ENCODE results near the gene SLC17A6. TPM values are rescaled to one million over a fixed set of nuclear protein-coding genes. Genes with fewer than 3 reads are reported as not detected.

Gene SLC17A6
- polyA plus RNA-seq, 1 donor (not counting 4 experiments of a cell fraction or from before 2014, with no cell fraction given), result not detected

GRCh38 chr11:22304337-22304961 lies 33.7 kb upstream of the SLC17A6 start:
- H2AFZ ChIP-seq (ENCODE audit: control insufficient read depth, low read length), result no peak overlapping the region

DNA sequence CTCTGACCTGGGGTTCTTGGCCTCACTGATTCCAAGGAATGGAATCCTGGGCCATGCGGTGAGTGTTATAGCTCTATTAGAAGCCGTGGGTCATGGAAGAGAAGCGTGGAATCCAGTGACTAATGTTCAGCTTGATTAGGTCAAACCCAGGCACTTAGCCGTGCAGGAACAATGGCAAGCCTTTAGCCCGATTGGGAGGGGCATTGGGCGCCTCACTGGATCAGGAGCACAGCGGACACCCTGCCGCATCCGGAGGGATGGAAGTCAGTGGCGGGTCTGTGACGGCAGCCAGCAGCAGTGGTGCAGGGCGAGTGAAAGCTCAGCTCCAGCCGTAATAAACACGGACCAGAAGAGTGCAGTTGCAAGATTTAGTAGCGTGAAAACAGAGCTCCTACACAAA lies 20.5 kb upstream of the SLC17A6 start:
- H2AFZ ChIP-seq (ENCODE audit: control insufficient read depth, low read length), result no peak overlapping the region
- no peaks in the 10 kb centered on the region for H3K79me2 ChIP-seq (ENCODE audit: control insufficient read depth, insufficient read depth, low read length)
- no peak overlapping the region for H3K4me3 ChIP-seq (ENCODE audit: control insufficient read depth in 2 of 3, extremely low read depth in 1 of 3, insufficient read depth in 2 of 3, low read depth in 1 of 3, low read length in 3 of 3)
- H3K36me3 ChIP-seq (ENCODE audit: control insufficient read depth in 2 of 2, extremely low read depth in 1 of 2, insufficient read depth in 2 of 2, low read length in 2 of 2), result no peaks in the 10 kb centered on the region
- TF ChIP-seq, protein P1, sequence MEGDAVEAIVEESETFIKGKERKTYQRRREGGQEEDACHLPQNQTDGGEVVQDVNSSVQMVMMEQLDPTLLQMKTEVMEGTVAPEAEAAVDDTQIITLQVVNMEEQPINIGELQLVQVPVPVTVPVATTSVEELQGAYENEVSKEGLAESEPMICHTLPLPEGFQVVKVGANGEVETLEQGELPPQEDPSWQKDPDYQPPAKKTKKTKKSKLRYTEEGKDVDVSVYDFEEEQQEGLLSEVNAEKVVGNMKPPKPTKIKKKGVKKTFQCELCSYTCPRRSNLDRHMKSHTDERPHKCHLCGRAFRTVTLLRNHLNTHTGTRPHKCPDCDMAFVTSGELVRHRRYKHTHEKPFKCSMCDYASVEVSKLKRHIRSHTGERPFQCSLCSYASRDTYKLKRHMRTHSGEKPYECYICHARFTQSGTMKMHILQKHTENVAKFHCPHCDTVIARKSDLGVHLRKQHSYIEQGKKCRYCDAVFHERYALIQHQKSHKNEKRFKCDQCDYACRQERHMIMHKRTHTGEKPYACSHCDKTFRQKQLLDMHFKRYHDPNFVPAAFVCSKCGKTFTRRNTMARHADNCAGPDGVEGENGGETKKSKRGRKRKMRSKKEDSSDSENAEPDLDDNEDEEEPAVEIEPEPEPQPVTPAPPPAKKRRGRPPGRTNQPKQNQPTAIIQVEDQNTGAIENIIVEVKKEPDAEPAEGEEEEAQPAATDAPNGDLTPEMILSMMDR (optimal IDR thresholded peaks at IDR 0.05 in 1 of 3, IDR thresholded peaks at IDR 0.05 in 1 of 3, conservative IDR thresholded peaks at IDR 0.05 in 1 of 3; ENCODE audit: extremely low read depth in 1 of 3, insufficient read depth in 2 of 3, low read length in 3 of 3), result no peak
- no peak for TF ChIP-seq EZH2 (IDR thresholded peaks at IDR 0.05; ENCODE audit: low read length)
- FAIRE-seq (no peak), DNase-seq (ENCODE audit: low read depth, low spot score) (no peak)
- no peaks in the 10 kb centered on the region for H4K20me1 ChIP-seq (ENCODE audit: control insufficient read depth, extremely low read depth, insufficient read depth, low read length)
- no peaks in the 10 kb centered on the region for H3K27me3 ChIP-seq (ENCODE audit: control insufficient read depth, extremely low read depth, insufficient read depth, low read length)
- H3K9me1 ChIP-seq (ENCODE audit: control insufficient read depth, extremely low read depth, insufficient read depth, low read length), result no peaks in the 10 kb centered on the region
- H3K4me1 ChIP-seq (ENCODE audit: control insufficient read depth, extremely low read depth, insufficient read depth, low read length), result no peaks in the 10 kb centered on the region
- H3K9me3 ChIP-seq (ENCODE audit: control insufficient read depth, low read depth, low read length), result no peaks in the 10 kb centered on the region
- no peak overlapping the region for H3K4me2 ChIP-seq (ENCODE audit: control insufficient read depth, extremely low read depth, insufficient read depth, low read depth, low read length)
- dilution Hi-C loops (cut with MboI; ENCODE audit: extremely low pct_ligation_motif_present, low sequenced_read_pairs), result loop anchor here (25.0 kb wide), 1 partner anchor 245 kb away; no protein-coding TSS in a partner anchor
- no peak overlapping the region for H3K27ac ChIP-seq (ENCODE audit: control insufficient read depth, insufficient read depth, low read length)
- H3K9ac ChIP-seq (ENCODE audit: control insufficient read depth, extremely low read depth, insufficient read depth, low read length), result no peak overlapping the region

More at GRCh38 chr11:22304337-22304961, 33.7 kb upstream of the SLC17A6 start:
- no peak for TF ChIP-seq EZH2 (IDR thresholded peaks at IDR 0.05; ENCODE audit: low read length)
- TF ChIP-seq, protein P1 (optimal IDR thresholded peaks at IDR 0.05 in 1 of 3, IDR thresholded peaks at IDR 0.05 in 1 of 3, conservative IDR thresholded peaks at IDR 0.05 in 1 of 3; ENCODE audit: extremely low read depth in 1 of 3, insufficient read depth in 2 of 3, low read length in 3 of 3), result peak in 2 of 3 experiments; percentile 24 to 50
- H3K27ac ChIP-seq (ENCODE audit: control insufficient read depth, insufficient read depth, low read length), result no peak overlapping the region
- no peaks in the 10 kb centered on the region for H3K36me3 ChIP-seq (ENCODE audit: control insufficient read depth in 2 of 2, extremely low read depth in 1 of 2, insufficient read depth in 2 of 2, low read length in 2 of 2)
- no peak for DNase-seq (ENCODE audit: low read depth, low spot score)
- H3K9ac ChIP-seq (ENCODE audit: control insufficient read depth, extremely low read depth, insufficient read depth, low read length), result no peak overlapping the region
- no peaks in the 10 kb centered on the region for H4K20me1 ChIP-seq (ENCODE audit: control insufficient read depth, extremely low read depth, insufficient read depth, low read length)
- H3K4me3 ChIP-seq (ENCODE audit: control insufficient read depth in 2 of 3, extremely low read depth in 1 of 3, insufficient read depth in 2 of 3, low read depth in 1 of 3, low read length in 3 of 3), result no peak overlapping the region
- no peaks in the 10 kb centered on the region for H3K9me1 ChIP-seq (ENCODE audit: control insufficient read depth, extremely low read depth, insufficient read depth, low read length)
- no peaks in the 10 kb centered on the region for H3K27me3 ChIP-seq (ENCODE audit: control insufficient read depth, extremely low read depth, insufficient read depth, low read length)
- no peaks in the 10 kb centered on the region for H3K79me2 ChIP-seq (ENCODE audit: control insufficient read depth, insufficient read depth, low read length)
- no peaks in the 10 kb centered on the region for H3K9me3 ChIP-seq (ENCODE audit: control insufficient read depth, low read depth, low read length)
- no peak overlapping the region for H3K4me2 ChIP-seq (ENCODE audit: control insufficient read depth, extremely low read depth, insufficient read depth, low read depth, low read length)
- dilution Hi-C loops (cut with MboI; ENCODE audit: extremely low pct_ligation_motif_present, low sequenced_read_pairs), result loop anchor here (25.0 kb wide), 1 partner anchor 258 kb away; no protein-coding TSS in a partner anchor
- peak; percentile 44 for FAIRE-seq
- H3K4me1 ChIP-seq (ENCODE audit: control insufficient read depth, extremely low read depth, insufficient read depth, low read length), result no peaks in the 10 kb centered on the region

Data from keratinocyte (primary cell).